NCI-H187 treated with DMSO at 0.1 percent for 48 hours (cell line): ENCODE results near the gene DHTKD1.

Experiments used
- DNase-seq: peaks from one replicate; lab custom pipeline; 2025; lab: John Stamatoyannopoulos, UW

The DHTKD1 gene

GRCh38 chr10:12068449-12069269, at the start of gene DHTKD1:
DHTKD1 (plus strand) TSS chr10:12068954; CDS start chr10:12069034, 80 bp downstream.
- DNase-seq, result peak; percentile 65

GRCh38 chr10:12019283-12019971, 49.3 kb upstream of the DHTKD1 start:
- no peak for DNase-seq

GRCh38 chr10:12020574-12020973, 48.2 kb upstream of the DHTKD1 start:
- no peak for DNase-seq

GRCh38 chr10:12022580-12023257, 46.0 kb upstream of the DHTKD1 start:
- no peak for DNase-seq

GRCh38 chr10:12025591-12025990, 43.2 kb upstream of the DHTKD1 start:
- no peak for DNase-seq

GRCh38 chr10:12027539-12027938, 41.2 kb upstream of the DHTKD1 start:
- no peak for DNase-seq

- no peak for DNase-seq
These were observed 37.4 kb upstream of the DHTKD1 start for GRCh38 chr10:12031404-12031803.

GRCh38 chr10:12036073-12036655, 32.6 kb upstream of the DHTKD1 start:
- DNase-seq, result no peak

GRCh38 chr10:12041766-12042408, 26.9 kb upstream of the DHTKD1 start:
- DNase-seq, result no peak

- DNase-seq, result no peak
These were observed 26.4 kb upstream of the DHTKD1 start for GRCh38 chr10:12042409-12042796.

- DNase-seq, result peak; percentile 65
These were observed 25.7 kb upstream of the DHTKD1 start, which contains the start of gene UPF2 for GRCh38 chr10:12042797-12043651. UPF2 (minus strand) TSS chr10:12042809; CDS start chr10:12035423, 7,386 bp downstream.

- no peak for DNase-seq
These were observed 23.2 kb upstream of the DHTKD1 start for GRCh38 chr10:12045596-12045995.

- no peak for DNase-seq
These were observed 20.2 kb upstream of the DHTKD1 start for GRCh38 chr10:12048547-12048946.

- no peak for DNase-seq
These were observed 18.2 kb upstream of the DHTKD1 start for GRCh38 chr10:12050528-12050927.

GRCh38 chr10:12051241-12051640, 17.5 kb upstream of the DHTKD1 start:
- no peak for DNase-seq

GRCh38 chr10:12055732-12056131, 13.0 kb upstream of the DHTKD1 start:
- DNase-seq, result no peak

GRCh38 chr10:12056748-12057147, 12.0 kb upstream of the DHTKD1 start:
- no peak for DNase-seq

- DNase-seq, result no peak
These were observed 7.6 kb upstream of the DHTKD1 start for GRCh38 chr10:12061124-12061523.

GRCh38 chr10:12062754-12063482, 5.8 kb upstream of the DHTKD1 start:
- no peak for DNase-seq

- DNase-seq, result no peak
These were observed 5.3 kb upstream of the DHTKD1 start for GRCh38 chr10:12063483-12063818.
